Transverse colon (tissue), 4 donors: Measurements from ENCODE around the gene CPXM2. TPM values are rescaled to one million over a fixed set of nuclear protein-coding genes. Genes with fewer than 3 reads are reported as not detected.

Source experiments
- DNase-seq: peaks from one replicate; pipeline ENCODE4 v3.0.0-alpha.2; 2019
- H3K27ac ChIP-seq, 4 donors: fragments of 200-600 bp; sonication (generic); 2 replicates each; pipeline ENCODE4 v1.5.1; 2016 to 2018; ENCODE audit warnings: inconsistent platforms in 4 of 4
- H3K27me3 ChIP-seq: fragments of 200-600 bp; sonication (generic); 2 replicates; pipeline ENCODE4 v1.5.1; 2017; ENCODE audit warnings: inconsistent platforms
- H3K36me3 ChIP-seq, 4 donors: fragments of 200-600 bp; sonication (generic); 2 replicates each; pipeline ENCODE4 v1.5.1; 2017 to 2019; ENCODE audit warnings: inconsistent platforms in 4 of 4
- H3K4me1 ChIP-seq, 4 donors: fragments of 200-600 bp; sonication (generic); 2 replicates each; pipeline ENCODE4 v1.5.1; 2017 to 2020; ENCODE audit warnings: inconsistent platforms in 4 of 4
- H3K4me3 ChIP-seq, 4 donors: fragments of 200-600 bp; sonication (generic); 1 replicate in 1 of 4; 2 replicates in 3 of 4; pipeline versions ENCODE4 v1.5.1 to v1.6.1; 2017 to 2019; ENCODE audit warnings: inconsistent platforms in 4 of 4
- H3K9me3 ChIP-seq, 2 donors: fragments of 200-600 bp; sonication (generic); 2 replicates each; pipeline ENCODE4 v1.5.1; 2017 to 2019; ENCODE audit warnings: inconsistent platforms in 2 of 2
- CTCF ChIP-seq, 5 experiments: fragments of 200-600 bp in 3 of 5; fragments of 450-650 bp in 2 of 5; sonication (generic) in 3 of 5; IDR thresholded peaks; 1 replicate in 2 of 5; 2 replicates in 3 of 5; pipeline ENCODE4 v1.5.1; 2016 to 2017; ENCODE audit warnings: antibody characterized with exemption in 5 of 5, inconsistent platforms in 3 of 5, mild to moderate bottlenecking in 2 of 5, moderate library complexity in 1 of 5
- EP300 ChIP-seq: sonication (generic); formaldehyde crosslinking; IDR thresholded peaks from one replicate; pipeline ENCODE4 v1.6.1; 2017; ENCODE audit warnings: antibody characterized with exemption, low read depth
- POLR2A ChIP-seq: fragments of 450-650 bp; IDR thresholded peaks from one replicate; pipeline ENCODE4 v1.6.1; 2016; ENCODE audit warnings: antibody characterized with exemption, mild to moderate bottlenecking, moderate library complexity
- POLR2AphosphoS5 ChIP-seq, 3 donors: sonication (generic); formaldehyde crosslinking; IDR thresholded peaks; one replicate each; pipeline ENCODE4 v1.6.1; 2016; ENCODE audit warnings: antibody characterized with exemption in 3 of 3
- WGBS, 2 donors: methylation state at CpG; one replicate each; pipeline ENCODE4 v1.1.5; 2018; ENCODE audit warnings: low coverage in 1 of 2; 5-methylcytosine and 5-hydroxymethylcytosine counted together
- in situ Hi-C, 4 donors: fragments of 200-750 bp; cut with MboI; loops; one replicate each; pipeline versions ENCODE4 v1.15.0 to v1.15.1; 2017; ENCODE audit warnings: low sequenced_read_pairs in 3 of 4, low pct_ligation_motif_present in 1 of 4, low pct_unique_long_range_greater_than_20kb in 1 of 4
- intact Hi-C: fragments of 100-400 bp; cut with DNase I; formaldehyde crosslinking; loops from one replicate; pipeline ENCODE4 v1.15.1; 2023; ENCODE audit warnings: low total_unique reads
- total RNA-seq, 4 donors: library from RNA; depleted of rRNA; stranded (reverse); fragments of >200 nt; gene quantifications; one replicate each; pipeline ENCODE4 v1.1.0, GENCODE V29; 2016

The CPXM2 gene
- total RNA-seq, 4 donors from 2014 or later = 7.8 to 19.1 (median 13.0) TPM

GRCh38 chr10:123722351-123722750, 169.3 kb downstream of the CPXM2 start:
- no peak for TF ChIP-seq EP300
- no peak for TF ChIP-seq POLR2A
- TF ChIP-seq CTCF (IDR thresholded peaks at IDR 0.05) = no peak
- no peak for TF ChIP-seq POLR2AphosphoS5 (IDR thresholded peaks at IDR 0.05)
- intact Hi-C loops = no loop called here
- no peak for DNase-seq
- Histone ChIP-seq H3K9me3 (no peaks in the 10 kb centered on the region), H3K27me3 (no peaks in the 10 kb centered on the region), H3K36me3 (no peaks in the 10 kb centered on the region), H3K4me1 (no peaks in the 10 kb centered on the region), H3K4me3 (no peak overlapping the region), H3K27ac (no peak overlapping the region)
- in situ Hi-C loops = no loop called here
- WGBS, 2 donors = 91 to 100% methylated on average over 2 of the region's 2 CpGs

- H3K9me3 ChIP-seq = no peaks in the 10 kb centered on the region
- H3K4me1 ChIP-seq = no peaks in the 10 kb centered on the region
- intact Hi-C loops = no loop called here
- 78 to 94% methylated on average over 3 to 9 of the region's 9 CpGs for WGBS, 2 donors
- no peaks in the 10 kb centered on the region for H3K36me3 ChIP-seq
- no peak for TF ChIP-seq CTCF (IDR thresholded peaks at IDR 0.05)
- TF ChIP-seq POLR2A = no peak
- TF ChIP-seq POLR2AphosphoS5 (IDR thresholded peaks at IDR 0.05) = no peak
- TF ChIP-seq EP300 = no peak
- in situ Hi-C loops = no loop called here
- no peak overlapping the region for H3K4me3 ChIP-seq
- no peak for DNase-seq
- no peaks in the 10 kb centered on the region for H3K27me3 ChIP-seq
- no peak overlapping the region for H3K27ac ChIP-seq
Measured at GRCh38 chr10:123721441-123722049, 170.1 kb downstream of the CPXM2 start.

GRCh38 chr10:123720536-123720935, 171.1 kb downstream of the CPXM2 start:
- 50 to 88% methylated on average over 1 to 3 of the region's 3 CpGs for WGBS, 2 donors
- Histone ChIP-seq H3K4me1 (no peaks in the 10 kb centered on the region), H3K27ac (no peak overlapping the region), H3K4me3 (no peak overlapping the region), H3K27me3 (no peaks in the 10 kb centered on the region), H3K9me3 (no peaks in the 10 kb centered on the region), H3K36me3 (no peaks in the 10 kb centered on the region)
- in situ Hi-C loops = no loop called here
- DNase-seq = no peak
- intact Hi-C loops = no loop called here
- TF ChIP-seq CTCF (IDR thresholded peaks at IDR 0.05) (no peak), POLR2AphosphoS5 (IDR thresholded peaks at IDR 0.05) (no peak), POLR2A (no peak), EP300 (no peak)

GRCh38 chr10:123718544-123719060, 173.0 kb downstream of the CPXM2 start:
- Histone ChIP-seq H3K9me3 (no peaks in the 10 kb centered on the region), H3K4me3 (no peak overlapping the region), H3K27me3 (no peaks in the 10 kb centered on the region), H3K36me3 (no peaks in the 10 kb centered on the region), H3K27ac (no peak overlapping the region), H3K4me1 (no peaks in the 10 kb centered on the region)
- in situ Hi-C loops (no loop called here), intact Hi-C loops (no loop called here)
- DNase-seq = no peak
- 84 to 90% methylated on average over 3 to 4 of the region's 4 CpGs for WGBS, 2 donors
- TF ChIP-seq POLR2AphosphoS5 (IDR thresholded peaks at IDR 0.05) = no peak
- TF ChIP-seq POLR2A = no peak

- no peaks in the 10 kb centered on the region for H3K4me1 ChIP-seq
- TF ChIP-seq CTCF (IDR thresholded peaks at IDR 0.05) (no peak), POLR2A (no peak)
- H3K27ac ChIP-seq = no peak overlapping the region
- no peak overlapping the region for H3K4me3 ChIP-seq
- in situ Hi-C loops = no loop called here
- intact Hi-C loops = no loop called here
- no peaks in the 10 kb centered on the region for H3K27me3 ChIP-seq
- no peak for DNase-seq
- 94% methylated on average over 4 of the region's 4 CpGs; no CpG with 5 or more reads in 1 of the 2 donors for WGBS, 2 donors
- no peaks in the 10 kb centered on the region for H3K36me3 ChIP-seq
- H3K9me3 ChIP-seq = no peaks in the 10 kb centered on the region
Measured at GRCh38 chr10:123717336-123717735, 174.3 kb downstream of the CPXM2 start.
